Loucy (cell line): ENCODE data around the gene SEC11A.

Source experiments
- H2AFZ ChIP-seq: fragments of 200-600 bp; sonication (generic); 2 replicates; pipeline ENCODE4 v1.6.0; 2016; ENCODE audit warnings: antibody characterized with exemption, mild to moderate bottlenecking, low read length, moderate library complexity
- H3F3A ChIP-seq: fragments of 200-600 bp; 2 replicates; pipeline ENCODE4 v1.6.0; 2016; ENCODE audit warnings: antibody characterized with exemption, low read depth, mild to moderate bottlenecking
- H3K27me3 ChIP-seq: fragments of 200-600 bp; sonication (generic); 2 replicates; pipeline ENCODE4 v1.6.1; 2014; ENCODE audit warnings: low read length, mild to moderate bottlenecking; ENCODE audit not compliant: insufficient read depth, poor library complexity, severe bottlenecking
- H3K36me3 ChIP-seq: fragments of 200-600 bp; sonication (generic); 2 replicates; pipeline ENCODE4 v1.6.1; 2016; ENCODE audit warnings: low read length; ENCODE audit not compliant: insufficient read depth
- H3K4me1 ChIP-seq: fragments of 200-600 bp; sonication (generic); 2 replicates; pipeline ENCODE4 v1.5.1; 2014; ENCODE audit warnings: low read length, mild to moderate bottlenecking; ENCODE audit not compliant: insufficient read depth, poor library complexity, severe bottlenecking
- H3K4me2 ChIP-seq: fragments of 200-600 bp; sonication (generic); 2 replicates; pipeline ENCODE4 v1.6.0; 2014; ENCODE audit warnings: antibody characterized with exemption, low read length, low read depth, mild to moderate bottlenecking; ENCODE audit not compliant: poor library complexity, severe bottlenecking
- H3K4me3 ChIP-seq: fragments of 200-600 bp; sonication (generic); 2 replicates; pipeline ENCODE4 v1.5.1; 2014; ENCODE audit warnings: low read length, mild to moderate bottlenecking, mixed read lengths; ENCODE audit not compliant: poor library complexity, severe bottlenecking
- H3K79me2 ChIP-seq: fragments of 200-600 bp; sonication (generic); 2 replicates; pipeline ENCODE4 v1.6.1; 2014; ENCODE audit warnings: low read length; ENCODE audit not compliant: insufficient read depth
- H3K9ac ChIP-seq: fragments of 200-600 bp; sonication (generic); 2 replicates; pipeline ENCODE4 v1.6.0; 2014; ENCODE audit warnings: mild to moderate bottlenecking, low read depth, low read length, moderate library complexity; ENCODE audit not compliant: poor library complexity, severe bottlenecking
- H3K9me2 ChIP-seq: fragments of 200-600 bp; sonication (generic); replicated peaks from 2 replicates; pipeline ENCODE4 v1.6.1; 2016; ENCODE audit warnings: low read depth, low read length, mixed read lengths
- H3K9me3 ChIP-seq: fragments of 200-600 bp; sonication (generic); 2 replicates; pipeline ENCODE4 v1.6.1; 2014; ENCODE audit warnings: mild to moderate bottlenecking, antibody characterized with exemption, low read length, low read depth; ENCODE audit not compliant: insufficient read depth
- H4K20me1 ChIP-seq: fragments of 200-600 bp; sonication (generic); 2 replicates; pipeline ENCODE4 v1.6.0; 2014; ENCODE audit warnings: antibody characterized with exemption, low read length, mild to moderate bottlenecking; ENCODE audit not compliant: insufficient read depth, poor library complexity, severe bottlenecking
- CTCF ChIP-seq: fragments of 200-600 bp; sonication (generic); conservative IDR thresholded peaks from 2 replicates; pipeline ENCODE4 v1.5.1; 2014; ENCODE audit warnings: mild to moderate bottlenecking, antibody characterized with exemption, low read length
- EZH2phosphoT487 ChIP-seq: fragments of 200-600 bp; IDR thresholded peaks from 2 replicates; pipeline ENCODE4 v1.6.1; 2018; ENCODE audit warnings: antibody characterized with exemption, mild to moderate bottlenecking, moderate library complexity, borderline replicate concordance

Gene SEC11A

GRCh38 chr15:84764585-84764984 lies 48.6 kb upstream of the SEC11A start:
- no peaks in the 10 kb centered on the region for H3F3A ChIP-seq
- H2AFZ ChIP-seq, result no peak overlapping the region
- no peaks in the 10 kb centered on the region for H3K9me3 ChIP-seq
- peaks cover 9% of the 10 kb centered on the region for H3K4me1 ChIP-seq
- no peak overlapping the region for H3K9ac ChIP-seq
- no peak overlapping the region for H3K4me2 ChIP-seq
- no peak overlapping the region for H3K4me3 ChIP-seq
- H3K9me2 ChIP-seq, result no peaks in the 10 kb centered on the region
- H3K36me3 ChIP-seq, result peaks cover 41% of the 10 kb centered on the region
- TF ChIP-seq CTCF (no peak), EZH2phosphoT487 (no peak)
- no peaks in the 10 kb centered on the region for H3K27me3 ChIP-seq
- H4K20me1 ChIP-seq, result peaks cover 32% of the 10 kb centered on the region
- H3K79me2 ChIP-seq, result peaks cover 91% of the 10 kb centered on the region

DNA sequence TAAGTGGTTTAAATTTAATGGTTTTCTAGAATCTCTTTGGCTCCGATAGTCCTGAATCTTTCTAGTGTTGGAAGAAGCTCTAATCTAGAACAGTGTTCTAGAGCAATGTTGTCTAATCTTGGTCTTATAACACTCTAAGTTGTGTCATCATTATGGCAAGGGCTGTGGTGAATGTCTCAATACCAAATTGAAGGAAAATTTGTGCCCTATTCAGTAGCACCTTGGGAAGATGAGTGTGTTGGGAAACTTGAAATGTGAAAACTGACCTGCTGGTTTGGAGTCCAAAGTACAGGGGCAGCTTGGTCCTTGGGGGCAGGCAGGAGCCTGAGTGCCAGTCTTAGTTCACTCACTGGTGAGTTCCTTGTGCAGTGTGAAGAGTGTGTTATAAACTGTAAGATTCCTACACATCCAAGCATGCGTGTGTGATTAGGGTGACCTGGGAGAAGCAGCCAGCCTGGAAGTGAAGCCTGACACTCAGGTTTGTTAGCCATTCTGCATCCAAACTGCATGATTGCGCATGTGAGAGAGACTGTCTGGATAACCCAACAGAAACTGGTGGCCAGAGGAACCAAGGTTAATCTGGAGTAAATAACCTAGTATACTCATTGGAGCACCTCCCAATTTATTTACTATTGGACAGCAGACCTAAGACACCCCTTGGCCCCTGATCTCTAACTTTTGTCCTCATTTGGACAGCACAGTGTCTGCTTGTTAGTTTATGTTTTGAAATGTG lies 47.1 kb upstream of the SEC11A start:
- no peaks in the 10 kb centered on the region for H3K9me3 ChIP-seq
- TF ChIP-seq EZH2phosphoT487, result no peak
- no peak for TF ChIP-seq CTCF
- peaks cover 9% of the 10 kb centered on the region for H3K4me1 ChIP-seq
- H3K9me2 ChIP-seq, result no peaks in the 10 kb centered on the region
- H3K9ac ChIP-seq, result no peak overlapping the region
- no peak overlapping the region for H3K4me2 ChIP-seq
- no peaks in the 10 kb centered on the region for H3F3A ChIP-seq
- no peak overlapping the region for H3K4me3 ChIP-seq
- no peak overlapping the region for H2AFZ ChIP-seq
- peaks cover 26% of the 10 kb centered on the region; the same call in 1 of the 2 replicates for H3K36me3 ChIP-seq
- peaks cover 32% of the 10 kb centered on the region for H4K20me1 ChIP-seq
- no peaks in the 10 kb centered on the region for H3K27me3 ChIP-seq
- H3K79me2 ChIP-seq, result peaks cover 92% of the 10 kb centered on the region

GRCh38 chr15:84761607-84762131 lies 45.7 kb upstream of the SEC11A start:
- Histone ChIP-seq H4K20me1 (peaks cover 39% of the 10 kb centered on the region), H3K9me2 (no peaks in the 10 kb centered on the region), H3K4me1 (peaks cover 9% of the 10 kb centered on the region), H3K4me3 (no peak overlapping the region), H3K4me2 (no peak overlapping the region), H3K27me3 (no peaks in the 10 kb centered on the region), H3K9me3 (no peaks in the 10 kb centered on the region), H3K36me3 (peaks cover 17% of the 10 kb centered on the region; the same call in 1 of the 2 replicates), H2AFZ (no peak overlapping the region), H3K79me2 (peaks cover 99% of the 10 kb centered on the region), H3K9ac (no peak overlapping the region), H3F3A (no peaks in the 10 kb centered on the region)
- TF ChIP-seq EZH2phosphoT487 (no peak), CTCF (no peak)
